Left ventricle myocardium inferior (tissue), 1 donor: ENCODE data around the gene TEX13B. TPM values are rescaled to one million over a fixed set of nuclear protein-coding genes. Genes with fewer than 3 reads are reported as not detected.

Experiments used
- DNase-seq: peaks from one replicate; pipeline ENCODE4 v3.0.0-alpha.2; 2020
- H3K27ac ChIP-seq: fragments of 200-600 bp; replicated peaks from 2 replicates; pipeline ENCODE4 v1.8.0; 2021
- H3K27me3 ChIP-seq: fragments of 200-600 bp; 2 replicates; pipeline ENCODE4 v1.8.0; 2021; ENCODE audit warnings: low read depth
- H3K36me3 ChIP-seq: fragments of 200-600 bp; 2 replicates; pipeline ENCODE4 v1.8.0; 2021
- H3K4me1 ChIP-seq: fragments of 200-600 bp; 2 replicates; pipeline ENCODE4 v1.8.0; 2021
- H3K4me3 ChIP-seq: fragments of 200-600 bp; 2 replicates; pipeline ENCODE4 v1.8.0; 2021; ENCODE audit warnings: mild to moderate bottlenecking, moderate library complexity
- H3K9me3 ChIP-seq: fragments of 200-600 bp; replicated peaks from 2 replicates; pipeline ENCODE4 v1.8.0; 2021
- intact Hi-C: fragments of 100-400 bp; cut with micrococcal nuclease; formaldehyde crosslinking; loops from one replicate; pipeline ENCODE4 v1.11.0; 2022
- long read RNA-seq: library from polyadenylated mRNA; unstranded; transcript quantifications from one replicate; pipeline ENCODE4 v2.0.0, GENCODE V29; 2021
- total RNA-seq: library from RNA; stranded (reverse); fragmentation: NEBNext Ultra II Directional; extraction: Animal tissue kit (Norgen Biotek cat#: 25700); gene quantifications from one replicate; pipeline ENCODE4 v1.2.1, GENCODE V29; 2021
- TF ChIP-seq, protein P1 (sequence below): fragments of 200-600 bp; IDR thresholded peaks from 2 replicates; pipeline ENCODE4 v1.8.0; 2021; ENCODE audit warnings: antibody characterized with exemption, mild to moderate bottlenecking, borderline replicate concordance
- donor health status: DM: no; HTN: yes; CAD: no; lungs with severe emphysema.

Gene TEX13B, protein sequence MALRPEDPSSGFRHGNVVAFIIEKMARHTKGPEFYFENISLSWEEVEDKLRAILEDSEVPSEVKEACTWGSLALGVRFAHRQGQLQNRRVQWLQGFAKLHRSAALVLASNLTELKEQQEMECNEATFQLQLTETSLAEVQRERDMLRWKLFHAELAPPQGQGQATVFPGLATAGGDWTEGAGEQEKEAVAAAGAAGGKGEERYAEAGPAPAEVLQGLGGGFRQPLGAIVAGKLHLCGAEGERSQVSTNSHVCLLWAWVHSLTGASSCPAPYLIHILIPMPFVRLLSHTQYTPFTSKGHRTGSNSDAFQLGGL
- total RNA-seq: not detected
- long read RNA-seq: 0 reads

DNA sequence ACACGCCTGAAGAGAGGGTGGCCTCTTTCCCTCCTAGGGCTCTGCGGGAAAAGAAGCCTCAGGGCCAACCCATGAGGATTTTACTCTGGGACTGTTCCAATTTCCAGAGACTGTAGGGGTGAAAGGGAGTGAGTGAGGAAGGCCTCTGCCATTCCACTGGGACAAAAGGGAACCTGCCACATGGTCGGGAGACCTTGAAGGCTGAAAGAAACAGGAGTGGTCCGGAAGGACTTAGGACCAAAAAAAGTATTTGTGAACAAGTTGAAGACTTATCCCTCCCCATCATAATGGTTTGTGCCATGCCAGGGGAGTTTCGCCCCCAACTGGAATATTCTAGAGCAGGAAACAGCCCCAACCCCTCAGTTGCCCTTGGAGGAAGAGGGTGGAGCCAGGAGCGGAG lies at the start of gene TEX13B:
TSS of gene TEX13B (minus strand) at position 15 of the 400 bp plus-strand sequence. CDS start 243 bp downstream, outside the sequence.
- DNase-seq: no peak
- Histone ChIP-seq H3K27me3 (no peaks in the 10 kb centered on the region), H3K4me1 (no peaks in the 10 kb centered on the region), H3K4me3 (no peak within 1 kb of the TSS), H3K9me3 (no peaks in the 10 kb centered on the region), H3K27ac (no peak within 1 kb of the TSS), H3K36me3 (no peaks in the 10 kb centered on the region)
- TF ChIP-seq, protein P1, sequence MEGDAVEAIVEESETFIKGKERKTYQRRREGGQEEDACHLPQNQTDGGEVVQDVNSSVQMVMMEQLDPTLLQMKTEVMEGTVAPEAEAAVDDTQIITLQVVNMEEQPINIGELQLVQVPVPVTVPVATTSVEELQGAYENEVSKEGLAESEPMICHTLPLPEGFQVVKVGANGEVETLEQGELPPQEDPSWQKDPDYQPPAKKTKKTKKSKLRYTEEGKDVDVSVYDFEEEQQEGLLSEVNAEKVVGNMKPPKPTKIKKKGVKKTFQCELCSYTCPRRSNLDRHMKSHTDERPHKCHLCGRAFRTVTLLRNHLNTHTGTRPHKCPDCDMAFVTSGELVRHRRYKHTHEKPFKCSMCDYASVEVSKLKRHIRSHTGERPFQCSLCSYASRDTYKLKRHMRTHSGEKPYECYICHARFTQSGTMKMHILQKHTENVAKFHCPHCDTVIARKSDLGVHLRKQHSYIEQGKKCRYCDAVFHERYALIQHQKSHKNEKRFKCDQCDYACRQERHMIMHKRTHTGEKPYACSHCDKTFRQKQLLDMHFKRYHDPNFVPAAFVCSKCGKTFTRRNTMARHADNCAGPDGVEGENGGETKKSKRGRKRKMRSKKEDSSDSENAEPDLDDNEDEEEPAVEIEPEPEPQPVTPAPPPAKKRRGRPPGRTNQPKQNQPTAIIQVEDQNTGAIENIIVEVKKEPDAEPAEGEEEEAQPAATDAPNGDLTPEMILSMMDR: no peak
- intact Hi-C loops: no loop called here

DNA sequence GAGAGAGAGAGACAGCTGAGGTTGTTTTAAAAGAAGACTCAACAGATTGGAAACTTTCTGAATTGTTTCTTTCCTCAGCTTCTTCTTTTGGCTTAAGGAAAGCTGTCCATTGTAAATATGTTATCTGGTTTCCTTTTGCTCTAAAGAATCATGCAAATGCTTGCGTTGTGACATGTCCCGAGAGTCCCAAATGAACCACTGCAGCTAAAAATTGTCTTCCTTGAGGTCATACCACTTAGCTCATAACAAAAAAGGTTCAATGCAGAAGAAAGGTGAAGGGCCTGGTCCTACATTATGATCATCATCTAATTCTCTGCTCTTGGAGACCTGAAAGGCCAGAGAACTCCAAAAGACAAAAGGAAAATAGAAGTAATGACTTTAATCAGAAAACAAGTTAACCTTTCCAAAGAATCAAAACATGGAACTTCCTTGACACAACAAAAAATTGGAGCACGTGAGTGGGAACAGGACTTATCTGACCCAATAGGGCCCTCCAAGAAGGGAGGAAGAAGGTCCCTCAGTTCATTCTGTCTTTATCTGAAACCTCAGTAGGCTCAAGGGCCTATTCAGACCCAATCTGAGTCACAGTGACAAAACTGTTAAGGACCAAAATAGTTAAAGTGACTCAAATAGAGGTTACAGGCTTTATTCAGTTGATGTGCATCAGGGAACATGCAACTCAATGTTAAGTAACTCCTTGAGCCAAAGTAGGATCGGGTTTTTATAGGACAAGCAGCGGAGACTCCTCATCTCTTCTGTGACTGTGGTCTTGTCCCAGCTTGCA lies 48.0 kb upstream of the TEX13B start:
- intact Hi-C loops: no loop called here
- no peak for DNase-seq
- Histone ChIP-seq H3K4me3 (no peak overlapping the region), H3K9me3 (no peaks in the 10 kb centered on the region), H3K27me3 (no peaks in the 10 kb centered on the region), H3K27ac (no peak overlapping the region), H3K4me1 (no peaks in the 10 kb centered on the region), H3K36me3 (no peaks in the 10 kb centered on the region)
- TF ChIP-seq, protein P1: no peak

DNA sequence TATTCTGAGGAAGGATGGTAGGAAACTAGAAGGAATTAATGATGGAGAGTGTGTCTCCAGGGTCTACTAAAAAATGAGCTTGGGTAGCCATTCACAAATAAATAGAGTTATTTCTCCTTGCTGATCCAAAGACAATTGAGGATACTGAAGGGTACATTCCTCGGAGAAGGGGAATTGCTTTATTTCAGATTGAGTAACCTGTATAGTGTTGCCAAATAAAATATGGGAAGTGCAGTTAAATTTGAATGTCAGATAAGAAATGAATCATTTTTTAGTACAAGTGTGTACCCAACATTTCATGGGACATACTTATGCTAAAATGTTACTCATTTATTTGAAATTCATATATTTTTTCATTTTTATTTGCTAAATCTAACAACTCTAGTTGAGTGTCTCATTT lies 46.7 kb upstream of the TEX13B start:
- Histone ChIP-seq H3K27ac (no peak overlapping the region), H3K4me3 (no peak overlapping the region), H3K36me3 (no peaks in the 10 kb centered on the region), H3K4me1 (no peaks in the 10 kb centered on the region), H3K27me3 (no peaks in the 10 kb centered on the region), H3K9me3 (no peaks in the 10 kb centered on the region)
- intact Hi-C loops: no loop called here
- DNase-seq: no peak
- TF ChIP-seq, protein P1: no peak

DNA sequence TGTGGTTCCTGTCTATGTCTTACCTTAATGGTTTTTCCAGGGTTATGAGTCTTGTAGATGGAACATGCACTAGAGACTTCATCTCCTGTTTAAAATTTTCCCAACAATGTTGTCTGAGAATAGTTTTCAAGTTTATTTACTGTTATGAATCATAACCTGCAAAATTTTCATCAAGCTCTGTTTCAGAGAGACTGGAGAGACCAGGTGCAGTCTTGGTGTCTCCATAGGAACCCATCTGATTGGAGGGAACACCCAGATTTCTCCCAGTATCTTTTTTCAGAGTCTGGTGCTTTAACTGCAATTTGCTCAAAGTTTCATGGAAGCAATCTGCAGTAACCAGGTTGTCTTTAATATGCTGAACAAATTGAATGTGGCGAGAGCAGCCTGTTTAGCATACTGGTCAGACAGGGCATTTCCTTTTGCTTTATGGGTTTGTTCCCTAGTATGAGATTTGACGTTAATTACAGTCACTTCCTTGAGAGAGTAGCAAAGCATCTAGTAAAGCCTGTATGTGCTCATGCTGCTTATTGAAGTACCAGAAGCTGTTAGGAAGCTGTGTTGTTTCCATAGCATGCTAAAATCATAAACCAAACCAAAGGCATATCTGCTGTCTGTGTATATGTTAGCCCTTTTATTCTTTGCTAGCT lies 43.9 kb upstream of the TEX13B start:
- no peaks in the 10 kb centered on the region for H3K4me1 ChIP-seq
- intact Hi-C loops: no loop called here
- H3K4me3 ChIP-seq: no peak overlapping the region
- TF ChIP-seq, protein P1: no peak
- H3K27ac ChIP-seq: no peak overlapping the region
- H3K27me3 ChIP-seq: peaks cover 6% of the 10 kb centered on the region
- H3K36me3 ChIP-seq: no peaks in the 10 kb centered on the region
- H3K9me3 ChIP-seq: no peaks in the 10 kb centered on the region
- no peak for DNase-seq

DNA sequence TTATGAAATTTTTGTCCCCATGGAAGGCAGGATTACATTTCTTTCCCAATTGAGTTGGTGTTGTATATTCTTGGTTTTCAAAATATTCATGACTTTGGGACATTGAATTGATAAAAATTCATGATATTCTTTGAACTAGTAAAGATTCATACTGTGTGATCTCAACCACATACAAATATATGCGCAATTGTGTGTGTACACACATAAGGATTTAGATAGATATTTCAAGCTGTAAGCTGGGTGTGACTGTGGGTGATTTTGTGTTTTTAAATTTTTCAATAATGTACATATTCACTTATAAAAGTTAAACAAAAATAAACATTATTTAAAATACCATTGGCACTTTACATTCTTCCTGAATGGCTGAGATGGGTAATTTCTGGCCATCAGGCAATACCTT lies 43.2 kb upstream of the TEX13B start:
- intact Hi-C loops: no loop called here
- H3K4me3 ChIP-seq: no peak overlapping the region
- no peaks in the 10 kb centered on the region for H3K9me3 ChIP-seq
- DNase-seq: no peak
- H3K4me1 ChIP-seq: no peaks in the 10 kb centered on the region
- TF ChIP-seq, protein P1: no peak
- H3K36me3 ChIP-seq: no peaks in the 10 kb centered on the region
- H3K27me3 ChIP-seq: peaks cover 6% of the 10 kb centered on the region
- H3K27ac ChIP-seq: no peak overlapping the region
